ENCODE results near the gene ANAPC2.

GRCh38 chr9:137236238-137236935 lies 48.0 kb upstream of the ANAPC2 start:
- TF ChIP-seq, protein P1, sequence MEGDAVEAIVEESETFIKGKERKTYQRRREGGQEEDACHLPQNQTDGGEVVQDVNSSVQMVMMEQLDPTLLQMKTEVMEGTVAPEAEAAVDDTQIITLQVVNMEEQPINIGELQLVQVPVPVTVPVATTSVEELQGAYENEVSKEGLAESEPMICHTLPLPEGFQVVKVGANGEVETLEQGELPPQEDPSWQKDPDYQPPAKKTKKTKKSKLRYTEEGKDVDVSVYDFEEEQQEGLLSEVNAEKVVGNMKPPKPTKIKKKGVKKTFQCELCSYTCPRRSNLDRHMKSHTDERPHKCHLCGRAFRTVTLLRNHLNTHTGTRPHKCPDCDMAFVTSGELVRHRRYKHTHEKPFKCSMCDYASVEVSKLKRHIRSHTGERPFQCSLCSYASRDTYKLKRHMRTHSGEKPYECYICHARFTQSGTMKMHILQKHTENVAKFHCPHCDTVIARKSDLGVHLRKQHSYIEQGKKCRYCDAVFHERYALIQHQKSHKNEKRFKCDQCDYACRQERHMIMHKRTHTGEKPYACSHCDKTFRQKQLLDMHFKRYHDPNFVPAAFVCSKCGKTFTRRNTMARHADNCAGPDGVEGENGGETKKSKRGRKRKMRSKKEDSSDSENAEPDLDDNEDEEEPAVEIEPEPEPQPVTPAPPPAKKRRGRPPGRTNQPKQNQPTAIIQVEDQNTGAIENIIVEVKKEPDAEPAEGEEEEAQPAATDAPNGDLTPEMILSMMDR (conservative IDR thresholded peaks at IDR 0.05 in 1 of 2, IDR thresholded peaks at IDR 0.05 in 1 of 2; ENCODE audit: extremely low read depth in 1 of 2, insufficient read depth in 1 of 2, low read depth in 1 of 2, low read length in 2 of 2) = peak; percentile 91 to 95
- no peak for TF ChIP-seq EZH2 (IDR thresholded peaks at IDR 0.05; ENCODE audit: borderline replicate concordance, low read length)

Data from mammary epithelial cell (primary cell).